H9 (cell line): ENCODE measurements around the gene GIMAP1. TPM values are rescaled to one million over a fixed set of nuclear protein-coding genes. Genes with fewer than 3 reads are reported as not detected.

Source experiments
- DNase-seq: peaks from one replicate; pipeline ENCODE4 v3.0.0-alpha.2; 2017
- H2AFZ ChIP-seq: one replicate; pipeline ENCODE4 v1.6.1; 2013; ENCODE audit warnings: mild to moderate bottlenecking, low read length, control low read depth, moderate library complexity
- H2AK5ac ChIP-seq: 2 replicates; pipeline ENCODE4 v1.6.1; 2013; ENCODE audit warnings: low read length, control low read depth, mixed read lengths; ENCODE audit not compliant: insufficient read length
- H2BK120ac ChIP-seq: one replicate; pipeline ENCODE4 v1.6.1; 2013; ENCODE audit warnings: low read depth, mild to moderate bottlenecking, low read length, control low read depth, inconsistent platforms; ENCODE audit not compliant: poor library complexity, severe bottlenecking
- H2BK12ac ChIP-seq: 2 replicates; pipeline ENCODE4 v1.6.1; 2013; ENCODE audit warnings: low read length, control low read depth, mixed read lengths, low read depth; ENCODE audit not compliant: insufficient read length
- H2BK15ac ChIP-seq: 2 replicates; pipeline ENCODE4 v1.6.1; 2013; ENCODE audit warnings: low read depth, low read length, control low read depth
- H2BK20ac ChIP-seq: one replicate; pipeline ENCODE4 v1.6.1; 2013; ENCODE audit warnings: low read depth, mild to moderate bottlenecking, low read length, control low read depth, inconsistent platforms; ENCODE audit not compliant: poor library complexity, severe bottlenecking
- H2BK5ac ChIP-seq: 2 replicates; pipeline ENCODE4 v1.6.1; 2013; ENCODE audit warnings: low read length, control low read depth, mixed read lengths; ENCODE audit not compliant: insufficient read length
- H3K14ac ChIP-seq: 2 replicates; pipeline ENCODE4 v1.6.1; 2013; ENCODE audit warnings: low read length, control low read depth; ENCODE audit not compliant: insufficient read depth
- H3K18ac ChIP-seq: 2 replicates; pipeline ENCODE4 v1.6.1; 2013; ENCODE audit warnings: low read depth, mild to moderate bottlenecking, mixed read lengths, low read length, control low read depth; ENCODE audit not compliant: insufficient read length
- H3K23ac ChIP-seq: 2 replicates; pipeline ENCODE4 v1.6.1; 2013; ENCODE audit warnings: low read length, control low read depth, mixed read lengths, low read depth; ENCODE audit not compliant: insufficient read length
- H3K23me2 ChIP-seq: 2 replicates; pipeline ENCODE4 v1.6.1; 2013; ENCODE audit warnings: low read depth, mild to moderate bottlenecking, mixed read lengths, low read length, control low read depth; ENCODE audit not compliant: insufficient read length, poor library complexity, severe bottlenecking
- H3K27ac ChIP-seq: 2 replicates; pipeline ENCODE4 v1.5.1; 2013; ENCODE audit warnings: low read length, control low read depth, mixed read lengths, low read depth; ENCODE audit not compliant: insufficient read length
- H3K27me3 ChIP-seq: 2 replicates; pipeline ENCODE4 v1.6.1; 2013; ENCODE audit warnings: low read length, control low read depth, inconsistent platforms; ENCODE audit not compliant: insufficient read depth
- H3K4ac ChIP-seq: 2 replicates; pipeline ENCODE4 v1.6.1; 2013; ENCODE audit warnings: low read depth, mild to moderate bottlenecking, control low read depth, inconsistent platforms, low read length, moderate library complexity
- H3K4me1 ChIP-seq: 2 replicates; pipeline ENCODE4 v1.6.1; 2013; ENCODE audit warnings: low read length, control low read depth, inconsistent platforms; ENCODE audit not compliant: insufficient read depth
- H3K4me2 ChIP-seq: 2 replicates; pipeline ENCODE4 v1.6.1; 2013; ENCODE audit warnings: low read length, control low read depth, mixed read lengths; ENCODE audit not compliant: insufficient read length, insufficient read depth
- H3K56ac ChIP-seq: 2 replicates; pipeline ENCODE4 v1.6.1; 2013; ENCODE audit warnings: low read depth, mild to moderate bottlenecking, mixed read lengths, low read length, control low read depth; ENCODE audit not compliant: insufficient read length
- H3K79me1 ChIP-seq: 2 replicates; pipeline ENCODE4 v1.6.1; 2013; ENCODE audit warnings: low read depth, mild to moderate bottlenecking, moderate library complexity, low read length, control low read depth, inconsistent platforms; ENCODE audit not compliant: insufficient read depth, poor library complexity, severe bottlenecking
- H3K79me2 ChIP-seq: 2 replicates; pipeline ENCODE4 v1.6.1; 2013; ENCODE audit warnings: low read length, control low read depth, inconsistent platforms; ENCODE audit not compliant: insufficient read depth
- H3K9ac ChIP-seq: 2 replicates; pipeline ENCODE4 v1.6.1; 2013; ENCODE audit warnings: low read length, control low read depth, mixed read lengths; ENCODE audit not compliant: insufficient read length; ENCODE audit errors: extremely low read depth
- H3K9me3 ChIP-seq: one replicate; pipeline ENCODE4 v1.6.1; 2013; ENCODE audit warnings: low read depth, low read length, inconsistent platforms; ENCODE audit not compliant: control insufficient read depth
- H3T11ph ChIP-seq: one replicate; pipeline ENCODE4 v1.6.1; 2013; ENCODE audit warnings: mild to moderate bottlenecking, low read length, control low read depth, inconsistent platforms
- H4K20me1 ChIP-seq: one replicate; pipeline ENCODE4 v1.6.1; 2013; ENCODE audit not compliant: control insufficient read depth, insufficient read length, insufficient read depth
- H4K5ac ChIP-seq: 2 replicates; pipeline ENCODE4 v1.6.1; 2013; ENCODE audit warnings: low read depth, mild to moderate bottlenecking, mixed read lengths, low read length, control low read depth; ENCODE audit not compliant: insufficient read length
- H4K8ac ChIP-seq: replicated peaks from 2 replicates; pipeline ENCODE4 v1.6.1; 2013; ENCODE audit warnings: low read length, control low read depth, mixed read lengths, low read depth; ENCODE audit not compliant: insufficient read length
- H4K91ac ChIP-seq: 2 replicates; pipeline ENCODE4 v1.6.1; 2013; ENCODE audit warnings: low read depth, mild to moderate bottlenecking, moderate library complexity, mixed read lengths, low read length, control low read depth; ENCODE audit not compliant: insufficient read length
- H3K27ac Mint-ChIP-seq, 3 experiments: 2 replicates in 2 of 3; 3 replicates in 1 of 3; pipeline ENCODE4 v1.8.0; 2020 to 2021; ENCODE audit warnings: mixed read lengths in 3 of 3, mild to moderate bottlenecking in 1 of 3, moderate library complexity in 1 of 3
- H3K27me3 Mint-ChIP-seq: 2 replicates; pipeline ENCODE4 v1.8.0; 2021; ENCODE audit warnings: low read depth, mild to moderate bottlenecking, moderate library complexity, mixed read lengths
- H3K36me3 Mint-ChIP-seq, 3 experiments: 2 replicates in 2 of 3; 3 replicates in 1 of 3; pipeline ENCODE4 v1.8.0; 2020 to 2021; ENCODE audit warnings: low read depth in 3 of 3, mixed read lengths in 3 of 3; ENCODE audit not compliant: insufficient read depth in 1 of 3
- H3K4me1 Mint-ChIP-seq, 2 experiments: 2 replicates each; pipeline ENCODE4 v1.8.0; 2020; ENCODE audit warnings: mixed read lengths in 2 of 2
- H3K4me3 Mint-ChIP-seq, 2 experiments: 2 replicates in 1 of 2; 3 replicates in 1 of 2; pipeline ENCODE4 v1.8.0; 2020 to 2021; ENCODE audit warnings: mild to moderate bottlenecking in 2 of 2, mixed read lengths in 2 of 2, moderate library complexity in 1 of 2
- H3K9me3 Mint-ChIP-seq, 2 experiments: 2 replicates in 1 of 2; 3 replicates in 1 of 2; pipeline ENCODE4 v1.8.0; 2020; ENCODE audit warnings: mild to moderate bottlenecking in 2 of 2, mixed read lengths in 2 of 2, moderate library complexity in 1 of 2
- CTCF ChIP-seq: fragments of 200-600 bp; sonication (generic); conservative IDR thresholded peaks from 3 replicates; pipeline ENCODE4 v1.8.0; 2021; ENCODE audit warnings: antibody characterized with exemption, mild to moderate bottlenecking
- WGBS: extraction: QIAGEN DNeasy Blood & Tissue Kit; methylation state at CpG from one replicate; pipeline ENCODE4 v1.1.7; 2013; ENCODE audit warnings: missing lambda C conversion rate, low lambda C conversion rate, mixed read lengths; ENCODE audit not compliant: insufficient read length; ENCODE audit errors: extremely low coverage; 5-methylcytosine and 5-hydroxymethylcytosine counted together
- total RNA-seq: library from RNA; stranded (reverse); gene quantifications from 2 replicates; pipeline ENCODE4 v1.2.1, GENCODE V29; 2021

GIMAP1 gene
- total RNA-seq, 1 experiment from 2014 or later, result not detected

GRCh38 chr7:150722431-150722931 lies 6.1 kb downstream of the GIMAP1 start:
- H3K4me1 Mint-ChIP-seq, result no peaks in the 10 kb centered on the region
- peaks cover 7 to 34% of the 10 kb centered on the region in 2 experiments; a peak in 4 of 5 replicates for H3K9me3 Mint-ChIP-seq
- no peak overlapping the region for H3T11ph ChIP-seq
- H3K27ac Mint-ChIP-seq, result no peak overlapping the region
- no peaks in the 10 kb centered on the region for H3K23me2 ChIP-seq
- H3K36me3 Mint-ChIP-seq, result no peaks in the 10 kb centered on the region; a peak in 1 of 7 replicates
- no peaks in the 10 kb centered on the region for H4K20me1 ChIP-seq
- H2BK120ac ChIP-seq, result no peak overlapping the region
- no peak for TF ChIP-seq CTCF
- no peaks in the 10 kb centered on the region for H3K79me1 ChIP-seq
- H3K4ac ChIP-seq, result no peak overlapping the region
- H3K23ac ChIP-seq, result no peak overlapping the region
- H2AK5ac ChIP-seq, result no peak overlapping the region
- no peaks in the 10 kb centered on the region for H3K4me1 ChIP-seq
- no peak overlapping the region for H2BK15ac ChIP-seq
- H3K27me3 ChIP-seq, result peaks cover 7% of the 10 kb centered on the region; the same call in 1 of the 2 replicates
- H2BK12ac ChIP-seq, result no peak overlapping the region
- H3K56ac ChIP-seq, result no peak overlapping the region
- H4K8ac ChIP-seq, result no peak overlapping the region
- no peak overlapping the region for H3K9ac ChIP-seq
- DNase-seq, result no peak
- no CpG with 5 or more reads among the region's 12 CpGs for WGBS
- no peak overlapping the region for H2BK5ac ChIP-seq
- H3K4me2 ChIP-seq, result no peak overlapping the region
- no peak overlapping the region for H3K14ac ChIP-seq
- H3K79me2 ChIP-seq, result no peaks in the 10 kb centered on the region
- H4K5ac ChIP-seq, result no peak overlapping the region
- H4K91ac ChIP-seq, result no peak overlapping the region
- H2AFZ ChIP-seq, result no peak overlapping the region
- no peaks in the 10 kb centered on the region for H3K9me3 ChIP-seq
- no peak overlapping the region for H3K27ac ChIP-seq
- H3K27me3 Mint-ChIP-seq, result peaks cover 100% of the 10 kb centered on the region
- no peak overlapping the region for H3K4me3 Mint-ChIP-seq
- no peak overlapping the region for H3K18ac ChIP-seq
- no peak overlapping the region for H2BK20ac ChIP-seq
